ENCODE results near the gene MAD1L1. TPM values are rescaled to one million over a fixed set of nuclear protein-coding genes. Genes with fewer than 3 reads are reported as not detected.
"Not testable (repeated sequence)": the region's sequence is repeated elsewhere in the genome, so short reads cannot be mapped to it uniquely, and the experiment has no call there.

MAD1L1 gene
- total RNA-seq, 4 donors from 2014 or later = 60.3 to 149 (median 73.7) TPM

DNA sequence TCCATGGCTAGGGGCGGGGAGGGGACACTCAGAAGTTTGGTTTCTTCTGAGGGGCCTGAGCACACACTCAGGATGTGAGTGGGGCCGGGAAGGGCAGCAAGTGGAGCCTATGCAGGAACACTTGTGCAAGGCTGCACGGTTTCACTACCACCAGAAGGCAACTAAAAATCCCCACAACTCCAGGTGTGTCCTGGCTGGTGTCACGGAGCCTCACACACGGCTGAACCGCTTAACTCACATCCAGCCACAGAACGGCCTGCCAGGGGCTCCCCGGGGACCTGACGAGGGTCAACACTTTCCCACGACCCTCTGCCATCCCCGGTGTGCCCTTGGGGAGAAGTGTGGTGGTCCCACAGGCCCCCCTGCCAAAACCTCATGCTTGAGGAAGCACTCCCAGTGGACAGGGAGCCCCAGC lies 388.8 kb downstream of the MAD1L1 start:
- H3K27me3 ChIP-seq = no peaks in the 10 kb centered on the region
- DNase-seq (ENCODE audit: low spot score in 2 of 2) = peak in 1 of 2 donors; percentile 3
- no peak overlapping the region for H3K27ac ChIP-seq
- 68 to 82% methylated on average over 3 to 10 of the region's 11 CpGs for WGBS, 2 donors
- H3K4me1 ChIP-seq = no peaks in the 10 kb centered on the region
- peaks cover 0 to 32% (median 0%) of the 10 kb centered on the region in 3 donors for H3K36me3 ChIP-seq
- TF ChIP-seq POLR2A (IDR thresholded peaks at IDR 0.05) = no peak
- TF ChIP-seq, protein P1, sequence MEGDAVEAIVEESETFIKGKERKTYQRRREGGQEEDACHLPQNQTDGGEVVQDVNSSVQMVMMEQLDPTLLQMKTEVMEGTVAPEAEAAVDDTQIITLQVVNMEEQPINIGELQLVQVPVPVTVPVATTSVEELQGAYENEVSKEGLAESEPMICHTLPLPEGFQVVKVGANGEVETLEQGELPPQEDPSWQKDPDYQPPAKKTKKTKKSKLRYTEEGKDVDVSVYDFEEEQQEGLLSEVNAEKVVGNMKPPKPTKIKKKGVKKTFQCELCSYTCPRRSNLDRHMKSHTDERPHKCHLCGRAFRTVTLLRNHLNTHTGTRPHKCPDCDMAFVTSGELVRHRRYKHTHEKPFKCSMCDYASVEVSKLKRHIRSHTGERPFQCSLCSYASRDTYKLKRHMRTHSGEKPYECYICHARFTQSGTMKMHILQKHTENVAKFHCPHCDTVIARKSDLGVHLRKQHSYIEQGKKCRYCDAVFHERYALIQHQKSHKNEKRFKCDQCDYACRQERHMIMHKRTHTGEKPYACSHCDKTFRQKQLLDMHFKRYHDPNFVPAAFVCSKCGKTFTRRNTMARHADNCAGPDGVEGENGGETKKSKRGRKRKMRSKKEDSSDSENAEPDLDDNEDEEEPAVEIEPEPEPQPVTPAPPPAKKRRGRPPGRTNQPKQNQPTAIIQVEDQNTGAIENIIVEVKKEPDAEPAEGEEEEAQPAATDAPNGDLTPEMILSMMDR (IDR thresholded peaks at IDR 0.05) = no peak
- H3K4me3 ChIP-seq = no peak overlapping the region
- no peaks in the 10 kb centered on the region for H3K9me3 ChIP-seq

DNA sequence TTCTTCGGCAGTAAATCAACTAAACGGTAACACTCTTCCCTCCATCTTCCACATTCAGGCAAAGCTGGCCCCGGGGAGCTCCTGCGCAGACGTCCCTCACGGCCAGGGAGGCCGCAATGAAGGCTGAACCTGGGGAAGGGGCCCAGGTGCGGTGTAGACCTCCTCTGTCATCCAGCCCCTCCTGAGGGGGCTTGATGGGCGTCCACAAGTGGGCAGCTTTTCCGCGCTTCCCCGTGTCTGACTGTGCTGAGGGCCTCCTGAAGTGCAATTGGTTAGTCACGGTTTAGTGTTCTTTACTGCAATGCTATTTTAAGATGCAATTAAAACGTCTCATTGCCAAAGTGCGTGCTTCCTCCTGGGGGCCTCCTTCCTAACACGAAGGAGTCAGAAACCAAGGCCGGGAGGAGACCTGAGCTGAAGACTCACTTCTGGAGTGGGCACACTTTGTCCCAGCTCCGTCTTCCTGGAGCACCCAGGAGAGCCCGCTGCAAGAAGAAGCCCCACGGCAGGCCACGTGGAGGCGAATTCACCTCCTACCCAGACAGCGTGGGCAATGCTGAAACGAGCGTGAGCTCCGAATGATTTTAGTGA lies 389.4 kb downstream of the MAD1L1 start:
- Histone ChIP-seq H3K9me3 (no peaks in the 10 kb centered on the region), H3K4me1 (no peaks in the 10 kb centered on the region), H3K27me3 (no peaks in the 10 kb centered on the region), H3K36me3 (peaks cover 0 to 32% (median 0%) of the 10 kb centered on the region in 3 donors), H3K27ac (no peak overlapping the region), H3K4me3 (no peak overlapping the region)
- no peak for TF ChIP-seq POLR2A (IDR thresholded peaks at IDR 0.05)
- TF ChIP-seq, protein P1 (IDR thresholded peaks at IDR 0.05) = no peak
- no peak for TF ChIP-seq EP300 (IDR thresholded peaks at IDR 0.05)
- WGBS, 2 donors = 79 to 80% methylated on average over 25 to 26 of the region's 26 CpGs
- peak in 1 of 2 donors; percentile 4 for DNase-seq (ENCODE audit: low spot score in 2 of 2)

DNA sequence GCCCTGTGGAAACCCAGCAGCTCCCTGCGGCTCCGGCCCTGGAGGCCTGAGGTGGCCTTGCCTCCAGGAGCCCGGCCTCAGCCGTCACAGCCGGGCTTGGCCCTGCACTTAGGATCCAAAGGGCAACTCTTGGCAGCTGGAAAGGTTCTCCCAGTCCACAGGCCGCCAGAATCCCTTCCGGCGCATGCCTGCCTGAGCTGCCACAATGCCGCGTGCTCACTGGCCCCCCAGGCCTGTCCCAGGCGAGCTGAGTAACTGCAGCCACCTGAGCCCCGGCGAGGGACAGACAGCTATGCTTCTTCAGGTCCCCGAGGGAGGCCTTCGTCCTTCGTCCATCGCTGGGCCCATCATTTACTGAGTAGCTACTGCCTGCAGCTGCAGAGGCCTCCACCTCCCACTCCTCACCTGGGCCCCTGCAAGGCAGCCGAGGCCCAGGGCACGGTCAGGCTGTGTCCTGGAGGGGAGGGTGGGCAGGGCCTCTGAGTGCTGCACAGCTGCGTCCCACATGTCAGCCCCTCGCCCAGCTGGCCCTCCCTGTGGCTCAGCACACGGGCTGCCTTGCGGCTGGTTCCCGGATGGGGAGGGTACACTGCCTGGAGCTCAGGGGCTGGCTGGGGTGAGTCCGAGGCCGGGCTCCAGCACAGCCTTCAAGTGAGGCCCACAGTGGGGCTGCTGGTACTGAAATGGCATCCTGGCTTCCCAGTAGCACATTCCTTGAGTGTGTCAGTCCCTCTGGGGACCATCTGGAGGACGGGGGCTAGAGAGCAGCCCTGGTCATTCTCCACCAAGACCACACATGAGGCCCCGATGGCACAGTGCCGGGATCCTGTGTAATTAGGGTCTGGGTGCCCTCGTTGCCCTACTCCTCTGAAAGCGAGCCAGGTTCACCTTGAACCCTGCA lies 390.2 kb downstream of the MAD1L1 start:
- DNase-seq (ENCODE audit: low spot score in 2 of 2) = peak in 1 of 2 donors; percentile 8
- H3K27ac ChIP-seq = no peak overlapping the region
- 86 to 88% methylated on average over 17 to 30 of the region's 31 CpGs for WGBS, 2 donors
- no peaks in the 10 kb centered on the region for H3K9me3 ChIP-seq
- peaks cover 0 to 36% (median 0%) of the 10 kb centered on the region in 3 donors for H3K36me3 ChIP-seq
- H3K4me3 ChIP-seq = no peak overlapping the region
- H3K27me3 ChIP-seq = no peaks in the 10 kb centered on the region
- H3K4me1 ChIP-seq = no peaks in the 10 kb centered on the region
- TF ChIP-seq EP300 (IDR thresholded peaks at IDR 0.05) (no peak), POLR2A (IDR thresholded peaks at IDR 0.05) (no peak)
- TF ChIP-seq, protein P1 (IDR thresholded peaks at IDR 0.05) = no peak

DNA sequence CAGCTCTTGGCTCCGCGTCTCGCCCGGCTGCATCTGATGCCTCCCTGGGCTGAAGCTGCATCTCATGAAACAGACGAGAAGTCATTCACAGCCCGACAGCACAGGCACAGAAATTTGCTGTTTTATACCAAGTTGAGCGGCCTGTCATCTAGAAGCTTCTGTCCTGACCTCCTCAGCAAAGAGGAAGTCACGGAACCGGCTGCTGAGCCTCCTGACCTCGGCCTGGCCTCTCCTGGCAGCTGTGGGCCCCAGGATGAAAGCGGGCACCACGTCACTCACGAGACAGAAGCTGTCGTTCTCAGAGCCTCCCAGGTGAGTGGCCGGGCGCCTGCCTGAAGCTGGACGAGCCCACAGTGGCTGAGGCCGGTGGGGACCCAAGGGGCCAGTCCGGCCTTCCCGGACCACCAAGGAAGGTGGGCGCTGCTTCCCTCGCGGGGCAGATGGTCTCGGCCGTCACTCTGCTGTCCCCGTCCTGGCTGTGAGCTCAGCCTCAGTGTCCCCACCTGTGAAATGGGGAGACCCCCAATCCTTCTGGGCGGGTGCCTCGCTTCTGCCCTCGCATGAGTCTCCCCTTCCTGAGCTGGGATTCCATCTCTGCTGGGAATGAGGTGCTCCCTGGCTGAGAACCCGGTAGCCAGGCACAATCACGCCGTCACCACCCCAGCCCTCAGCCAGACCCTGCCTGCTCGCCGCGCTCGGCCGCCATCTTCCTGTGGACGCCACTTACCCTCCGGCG lies 391.3 kb downstream of the MAD1L1 start:
- 92% methylated on average over 28 to 38 of the region's 40 CpGs for WGBS, 2 donors
- H3K36me3 ChIP-seq = peaks cover 0 to 35% (median 0%) of the 10 kb centered on the region in 3 donors
- H3K27me3 ChIP-seq, H3K9me3 ChIP-seq, H3K27ac ChIP-seq, H3K4me1 ChIP-seq, H3K4me3 ChIP-seq: not testable (repeated sequence)
- peak in 1 of 2 donors; percentile 4 for DNase-seq (ENCODE audit: low spot score in 2 of 2)

DNA sequence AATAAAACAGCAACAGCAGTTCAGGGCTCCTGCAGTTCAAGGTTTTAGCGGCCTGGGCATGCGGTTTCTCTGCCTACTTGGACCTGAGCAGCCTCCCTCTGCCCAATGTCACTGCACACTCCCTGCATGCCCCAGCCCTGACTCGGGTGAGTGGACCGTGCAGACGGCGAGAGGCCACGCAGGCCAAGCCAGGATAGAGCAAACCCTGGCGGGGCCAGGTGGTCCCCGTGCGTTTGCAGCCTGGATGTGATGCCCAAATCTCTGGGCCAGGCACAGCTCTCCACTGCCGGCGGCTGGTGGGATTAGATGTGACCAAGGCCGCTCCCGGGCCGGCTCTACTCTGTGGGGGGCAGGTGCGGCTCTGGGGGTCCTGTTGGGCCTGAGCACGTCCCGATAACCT lies 392.0 kb downstream of the MAD1L1 start:
- WGBS, 2 donors = 94 to 96% methylated on average over 12 to 15 of the region's 18 CpGs
- H3K4me3 ChIP-seq, H3K27me3 ChIP-seq, H3K27ac ChIP-seq, H3K9me3 ChIP-seq, H3K4me1 ChIP-seq: not testable (repeated sequence)
- peak in 1 of 2 donors; percentile 4 for DNase-seq (ENCODE audit: low spot score in 2 of 2)
- H3K36me3 ChIP-seq = peaks cover 0 to 29% (median 0%) of the 10 kb centered on the region in 3 donors
